Activated naive CD4-positive, alpha-beta T cell treated with anti-CD3 and anti-CD28 coated beads, Interleukin-2, amount 50 U/mL, for 16 hours (primary cell): ENCODE results near the gene ZNF785.
A peak's percentile ranks its signal among the peaks of the same experiment; 100 is the strongest.
"Not testable (repeated sequence)": the region's sequence is repeated elsewhere in the genome, so short reads cannot be mapped to it uniquely, and the experiment has no call there.

Source experiments
- DNase-seq: peaks from one replicate; pipeline ENCODE4 v3.0.0-alpha.2; 2020

Gene ZNF785

GRCh38 chr16:30602616-30603277 lies 17.2 kb upstream of the ZNF785 start:
- no peak for DNase-seq

DNA sequence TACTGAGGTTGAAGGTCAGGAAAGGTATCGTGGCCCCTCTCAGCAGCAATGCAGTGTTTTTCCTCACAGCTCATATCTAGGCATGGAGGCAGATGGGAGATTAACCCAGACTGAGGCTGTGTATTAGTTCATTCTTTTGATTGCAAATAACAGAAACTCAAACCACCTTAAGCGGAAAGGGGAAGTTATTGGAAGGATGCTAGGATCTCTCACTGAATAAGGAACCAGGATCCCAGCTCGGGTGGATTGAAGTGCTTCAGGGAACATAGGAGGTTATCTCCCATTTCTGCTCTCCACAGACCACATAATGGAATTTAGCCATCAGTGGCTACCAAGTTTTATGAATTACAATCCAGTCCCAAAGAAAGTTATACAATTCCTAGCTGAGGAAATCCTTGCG lies 16.5 kb upstream of the ZNF785 start:
- no peak for DNase-seq

DNA sequence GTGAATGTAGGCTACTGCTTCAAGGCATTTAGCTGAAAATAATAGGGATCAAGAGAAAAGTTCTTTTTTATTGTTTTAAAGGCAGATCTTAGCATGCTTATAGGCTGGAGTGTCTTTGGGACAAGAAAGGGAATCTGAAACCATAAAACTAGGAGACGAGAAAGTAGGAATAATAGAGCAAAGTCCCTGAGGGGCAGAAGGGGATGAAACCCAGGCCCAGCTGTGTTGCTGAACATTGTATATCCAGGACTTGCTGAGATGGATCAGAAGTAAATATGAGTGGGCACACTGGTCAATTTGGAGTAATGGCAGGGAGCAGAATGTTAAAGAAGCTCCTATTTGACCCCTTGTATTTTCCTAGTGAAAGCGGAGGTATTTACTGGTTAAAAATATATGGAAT lies 15.4 kb upstream of the ZNF785 start:
- DNase-seq, result no peak

DNA sequence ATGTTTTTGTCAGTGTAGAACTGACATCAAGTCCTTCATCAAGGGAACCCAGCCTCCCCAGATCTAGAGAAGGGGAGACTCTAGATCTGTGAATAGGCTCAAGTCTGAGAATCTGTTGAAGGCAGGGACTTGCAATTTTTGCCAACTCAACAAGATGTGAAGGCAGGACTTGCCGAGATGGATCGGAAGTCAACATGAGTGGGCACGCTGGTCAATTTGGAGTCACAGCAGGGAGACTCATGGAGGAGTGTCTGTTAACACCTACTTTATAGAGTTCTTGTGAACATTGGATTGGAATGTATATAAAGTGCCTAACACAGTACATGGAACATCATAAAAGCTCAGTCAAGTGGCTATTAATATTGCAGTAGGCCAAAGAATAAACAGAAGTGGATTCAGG lies 14.7 kb upstream of the ZNF785 start:
- no peak for DNase-seq

DNA sequence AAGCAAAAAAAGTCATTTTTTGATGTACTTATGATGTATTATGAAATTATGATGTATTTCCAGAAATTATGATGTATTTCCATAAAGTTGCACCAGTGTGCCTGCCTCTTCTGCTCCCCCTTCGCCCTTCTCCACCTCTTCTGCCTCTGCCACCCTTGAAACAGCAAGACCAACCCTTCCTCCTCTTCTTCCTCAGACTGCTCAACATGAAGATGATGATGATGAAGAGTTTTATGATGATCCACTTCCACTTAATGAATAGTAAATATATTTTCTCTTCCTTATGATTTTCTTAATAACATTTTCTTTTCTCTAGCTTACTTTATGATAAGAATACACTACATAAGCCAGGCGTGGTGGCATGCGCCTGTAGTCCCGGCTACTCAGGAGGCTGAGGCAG lies 7.4 kb upstream of the ZNF785 start:
- no peak for DNase-seq

- not testable (repeated sequence) for DNase-seq
Measured at GRCh38 chr16:30590869-30591268, 5.4 kb upstream of the ZNF785 start.

DNA sequence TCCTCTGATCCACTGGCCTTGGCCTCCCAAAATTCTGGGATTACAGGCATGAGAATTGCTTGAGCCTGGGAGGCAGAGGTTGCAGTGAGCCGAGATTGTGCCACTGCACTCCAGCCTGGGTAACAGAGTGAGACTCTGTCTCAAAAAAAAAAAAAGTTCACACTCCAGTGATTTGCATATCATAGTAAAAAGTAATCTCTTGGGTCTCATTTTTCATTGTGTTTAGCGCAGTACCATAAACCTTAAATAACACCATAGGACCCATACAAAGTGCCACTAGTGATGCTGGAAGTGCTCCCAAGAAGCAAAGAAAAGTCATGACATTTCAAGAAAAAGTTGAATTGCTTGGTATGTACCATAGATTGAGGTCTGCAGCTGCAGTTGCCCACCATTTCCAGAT lies 4.1 kb upstream of the ZNF785 start:
- not testable (repeated sequence) for DNase-seq

DNA sequence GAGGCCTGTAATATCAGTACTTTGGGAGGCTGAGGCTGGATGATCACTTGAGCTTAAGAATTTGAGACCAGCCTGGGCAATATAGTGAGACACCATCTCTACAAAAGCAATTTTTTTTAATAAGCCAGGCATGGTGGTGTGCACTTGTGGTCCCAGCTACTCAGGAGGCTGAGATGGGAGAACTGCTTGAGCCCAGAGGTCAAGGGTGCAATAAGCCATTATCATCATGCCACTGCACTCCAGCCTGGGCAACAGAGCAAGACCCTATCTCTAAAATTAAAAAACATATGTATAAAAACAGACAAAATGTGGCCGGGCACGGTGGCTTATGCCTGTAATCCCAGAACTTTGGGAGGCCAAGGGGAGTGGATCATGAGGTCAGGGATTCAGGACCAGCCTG lies 3.2 kb upstream of the ZNF785 start:
- DNase-seq, result no peak

GRCh38 chr16:30585022-30585399 lies 486 bp downstream of the ZNF785 start:
- no peak for DNase-seq

DNA sequence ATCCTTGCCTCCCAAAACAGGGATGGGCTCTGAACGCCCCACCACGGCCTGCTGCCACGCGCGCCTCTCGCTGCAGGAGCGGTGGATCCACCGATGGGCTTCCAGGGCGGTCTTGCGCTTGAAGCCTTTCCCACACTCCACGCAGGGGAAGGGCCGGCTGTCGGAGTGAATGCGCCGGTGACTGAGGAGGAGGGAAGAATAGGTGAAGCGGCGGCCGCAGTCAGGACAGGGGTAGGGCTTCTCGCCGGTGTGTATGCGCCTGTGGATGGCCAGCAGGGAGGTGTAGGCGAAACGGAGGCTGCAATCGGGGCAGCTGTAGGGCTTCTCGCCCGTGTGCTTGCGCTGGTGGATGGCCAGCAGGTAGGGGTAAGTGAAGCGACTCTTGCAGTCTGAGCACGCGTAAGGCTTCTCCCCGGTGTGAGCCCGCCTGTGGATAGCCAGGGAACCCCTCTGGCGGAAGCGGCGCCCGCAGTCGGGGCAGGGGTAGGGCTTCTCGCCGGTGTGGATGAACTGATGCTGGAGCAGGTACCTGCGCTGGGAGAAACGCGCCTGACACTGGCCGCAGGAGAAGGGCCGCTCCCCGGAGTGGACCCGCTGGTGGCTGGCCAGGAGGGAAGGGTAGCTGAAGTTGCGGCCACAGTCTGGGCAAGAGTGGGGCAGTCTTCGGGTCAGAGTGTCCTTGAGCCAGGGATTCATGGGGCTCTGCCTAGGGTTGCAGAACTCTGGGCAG lies 2.7 kb downstream of the ZNF785 start:
- no peak for DNase-seq

DNA sequence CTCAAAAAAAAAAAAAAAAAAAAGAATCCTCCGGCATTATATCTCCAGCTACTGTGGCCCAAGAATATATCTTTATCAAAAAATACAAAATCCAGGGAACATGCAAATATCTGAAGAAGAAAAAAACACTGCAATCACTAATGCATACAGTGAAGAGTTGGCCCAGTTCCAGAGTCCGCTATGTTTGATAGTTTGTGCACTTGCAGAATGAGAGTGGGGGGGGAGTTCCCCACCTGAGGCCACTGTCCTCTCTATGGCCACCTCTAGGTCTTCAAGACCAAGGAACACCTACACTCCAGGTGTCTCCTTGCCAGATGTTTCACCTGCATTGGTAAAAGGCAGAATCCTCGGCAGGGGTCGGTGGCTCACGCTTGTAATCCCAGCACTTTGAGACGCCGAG lies 4.0 kb downstream of the ZNF785 start:
- DNase-seq, result no peak

DNA sequence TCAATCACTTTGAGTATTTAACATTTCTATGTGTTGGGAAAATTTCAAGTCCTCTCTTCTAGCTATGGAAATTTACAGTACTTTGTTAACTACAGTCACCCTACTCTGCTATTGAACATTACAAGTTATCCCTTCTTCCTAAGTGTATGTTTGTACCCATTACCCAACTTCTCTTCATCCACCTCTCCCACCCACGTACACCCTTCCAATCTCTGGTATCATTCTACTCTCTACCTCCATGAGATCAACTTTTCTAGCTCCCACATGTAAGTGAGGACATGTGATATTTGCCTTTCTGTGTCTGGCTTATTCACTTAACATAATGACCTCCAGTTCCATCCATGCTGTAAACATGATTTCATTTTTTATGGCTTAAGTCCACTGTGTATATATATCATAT lies 10.8 kb downstream of the ZNF785 start:
- no peak for DNase-seq

GRCh38 chr16:30571445-30572322 lies 13.8 kb downstream of the ZNF785 start, which contains the start of gene ZNF688:
Gene ZNF688 (minus strand): TSS chr16:30571714. CDS start chr16:30571629, 85 bp downstream.
- peak; percentile 93 for DNase-seq

DNA sequence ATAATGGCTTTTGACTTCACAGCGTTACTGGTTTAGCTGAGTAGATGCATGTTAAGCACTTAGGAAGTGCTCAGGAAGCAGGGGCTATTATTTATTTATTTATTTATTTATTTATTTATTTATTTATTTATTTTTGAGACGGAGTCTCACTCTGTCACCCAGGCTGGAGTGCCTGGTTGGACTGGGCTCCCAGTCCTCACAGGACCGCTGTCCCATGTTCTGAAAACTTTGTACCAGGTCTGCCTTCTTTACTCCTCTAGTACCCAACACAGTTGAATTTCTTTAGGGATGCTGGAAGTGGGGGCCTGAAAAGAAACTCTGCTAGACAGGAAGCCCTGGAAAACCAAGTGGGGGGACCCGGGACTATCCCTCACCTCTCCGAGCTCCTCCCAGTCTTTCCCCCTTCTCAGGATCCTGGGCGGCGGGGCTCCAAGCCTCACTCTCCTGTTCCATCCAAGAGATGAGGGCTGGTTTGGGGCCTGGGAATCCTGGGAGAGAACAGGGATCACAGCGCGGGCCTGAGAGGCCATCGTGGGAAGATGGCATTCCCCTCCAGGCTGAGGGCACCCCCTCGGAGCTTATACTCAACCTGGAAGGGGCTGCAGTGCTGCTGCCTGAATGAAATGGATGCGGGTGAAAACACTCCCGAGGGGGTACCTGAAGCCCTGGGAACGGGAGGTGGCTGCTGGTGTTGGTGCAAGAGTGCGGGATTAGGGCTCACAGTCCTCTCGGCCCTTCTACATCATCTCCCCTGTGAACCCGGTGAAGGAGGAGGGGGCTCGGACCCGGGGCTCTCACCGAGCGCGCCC lies 14.7 kb downstream of the ZNF785 start:
- DNase-seq, result no peak

GRCh38 chr16:30569746-30570635 lies 15.5 kb downstream of the ZNF785 start:
- no peak for DNase-seq

- no peak for DNase-seq
Measured at GRCh38 chr16:30569281-30569680, 16.2 kb downstream of the ZNF785 start.

GRCh38 chr16:30567991-30568638 lies 17.4 kb downstream of the ZNF785 start:
- peak; percentile 39 for DNase-seq

GRCh38 chr16:30567160-30567990 lies 18.1 kb downstream of the ZNF785 start:
- peak; percentile 67 for DNase-seq

- DNase-seq, result no peak
Measured at GRCh38 chr16:30566531-30566930, 19.0 kb downstream of the ZNF785 start.

DNA sequence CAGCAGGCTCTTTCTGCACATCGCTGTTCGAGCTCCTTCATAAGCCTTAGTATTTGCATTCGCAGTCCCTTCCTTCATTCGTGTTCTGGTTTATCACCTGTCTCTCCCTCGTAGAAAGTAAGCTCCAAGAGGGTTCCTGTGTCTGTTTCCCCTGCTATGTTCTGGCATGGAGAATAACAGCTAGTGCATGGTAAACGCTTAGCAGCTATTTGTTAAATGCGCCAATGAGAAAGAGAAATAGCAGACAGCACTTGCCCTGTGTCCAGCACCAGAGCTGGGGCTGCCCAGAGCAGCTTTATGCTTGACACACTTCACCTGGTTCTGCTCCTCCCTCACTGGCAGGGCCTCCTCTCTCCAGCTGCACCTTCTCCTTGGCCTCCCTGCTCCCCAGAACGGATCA lies 19.5 kb downstream of the ZNF785 start:
- DNase-seq, result no peak
